GM18951 (cell line): Measurements from ENCODE around the gene RBMS1.
"Not testable (repeated sequence)": the region's sequence is repeated elsewhere in the genome, so short reads cannot be mapped to it uniquely, and the experiment has no call there.

ENCODE experiments used
- POLR2A ChIP-seq: IDR thresholded peaks from 4 replicates; pipeline ENCODE4 v1.6.1; 2011; ENCODE audit warnings: mild to moderate bottlenecking; ENCODE audit not compliant: insufficient read length, insufficient read depth; ENCODE audit errors: extremely low read depth
- in situ Hi-C: fragments of 300-500 bp; cut with MboI; formaldehyde crosslinking; loops from one replicate; pipeline ENCODE4 v1.12.0; 2022; ENCODE audit warnings: low sequenced_read_pairs, mixed read lengths, inconsistent platforms; ENCODE audit not compliant: unreplicated experiment

Gene RBMS1

GRCh38 chr2:160429248-160430000 is 64.2 kb downstream of the RBMS1 start:
- TF ChIP-seq POLR2A: no peak
- in situ Hi-C loops: no loop called here

- in situ Hi-C loops: no loop called here
- TF ChIP-seq POLR2A: no peak
Measured at GRCh38 chr2:160428405-160428763, 65.2 kb downstream of the RBMS1 start.

GRCh38 chr2:160427629-160428404 is 65.8 kb downstream of the RBMS1 start:
- in situ Hi-C loops: no loop called here
- TF ChIP-seq POLR2A: no peak

GRCh38 chr2:160426604-160427003 is 67.0 kb downstream of the RBMS1 start:
- in situ Hi-C loops: no loop called here
- no peak for TF ChIP-seq POLR2A

GRCh38 chr2:160425434-160426151 is 68.0 kb downstream of the RBMS1 start:
- TF ChIP-seq POLR2A: no peak
- in situ Hi-C loops: no loop called here

GRCh38 chr2:160423126-160423525 is 70.5 kb downstream of the RBMS1 start:
- in situ Hi-C loops: no loop called here
- no peak for TF ChIP-seq POLR2A

- in situ Hi-C loops: not testable (repeated sequence)
Measured at GRCh38 chr2:160421646-160422501, 71.7 kb downstream of the RBMS1 start.

GRCh38 chr2:160420711-160421110 is 72.9 kb downstream of the RBMS1 start:
- no peak for TF ChIP-seq POLR2A
- in situ Hi-C loops: no loop called here

- TF ChIP-seq POLR2A: no peak
- in situ Hi-C loops: no loop called here
Measured at GRCh38 chr2:160419776-160420505, 73.7 kb downstream of the RBMS1 start.

GRCh38 chr2:160418853-160419252 is 74.8 kb downstream of the RBMS1 start:
- TF ChIP-seq POLR2A: no peak
- in situ Hi-C loops: no loop called here

- in situ Hi-C loops: no loop called here
- no peak for TF ChIP-seq POLR2A
Measured at GRCh38 chr2:160418398-160418765, 75.2 kb downstream of the RBMS1 start.

GRCh38 chr2:160417745-160418397 is 75.7 kb downstream of the RBMS1 start:
- TF ChIP-seq POLR2A: no peak
- in situ Hi-C loops: no loop called here
